ENCODE data around the gene ADAM15.

The ADAM15 gene

DNA sequence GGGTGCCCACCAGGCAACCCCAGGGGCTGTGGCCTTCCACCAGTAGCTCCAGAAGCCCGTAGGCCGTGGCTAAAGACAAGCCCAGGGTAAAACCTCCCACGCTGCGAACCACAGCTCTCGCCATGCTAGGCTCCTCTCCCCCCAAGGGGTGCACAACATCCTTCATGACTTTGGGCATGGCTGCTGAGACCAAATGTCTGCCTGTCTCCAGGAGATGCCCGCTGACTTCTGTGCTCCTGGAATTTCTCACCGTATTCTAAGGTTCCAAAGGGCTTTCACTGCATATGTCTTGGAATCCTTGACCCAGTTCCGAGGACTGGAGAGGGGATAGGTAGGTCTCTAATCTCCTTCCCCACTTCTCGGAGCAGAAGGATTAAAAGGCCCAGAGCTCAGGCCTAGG, 17.6 kb upstream of the ADAM15 start, which contains the start of the genes DCST1 and DCST2:
TSS of gene DCST1 (plus strand) at position 301 of the 400 bp plus-strand sequence. CDS start 213 bp downstream, outside the sequence.
TSS of gene DCST2 (minus strand) at position 258 of the 400 bp plus-strand sequence. CDS start at position 178, 80 bp downstream.
- DNase-seq = no peak

- DNase-seq = no peak
These were observed 16.6 kb upstream of the ADAM15 start for GRCh38 chr1:155034318-155035208.

DNA sequence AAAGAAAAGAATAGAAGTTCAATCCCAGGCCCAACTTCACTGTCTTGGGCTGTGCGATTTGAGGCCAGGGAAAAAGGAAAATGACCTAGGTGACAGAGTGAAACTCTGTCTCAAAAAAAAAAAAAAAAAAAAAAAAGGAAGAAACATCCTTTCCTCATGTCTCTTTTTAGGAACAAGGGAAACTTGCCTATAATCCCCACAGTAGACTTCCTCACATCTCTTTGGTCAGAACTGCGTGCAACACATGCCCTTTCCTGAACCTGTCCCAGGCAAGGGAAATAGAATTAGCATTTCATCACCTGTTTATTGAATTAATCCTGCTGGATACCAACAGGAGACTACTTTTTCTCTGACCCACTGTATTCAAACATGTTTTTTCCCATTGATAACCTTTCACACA, 15.2 kb upstream of the ADAM15 start:
- no peak for DNase-seq

DNA sequence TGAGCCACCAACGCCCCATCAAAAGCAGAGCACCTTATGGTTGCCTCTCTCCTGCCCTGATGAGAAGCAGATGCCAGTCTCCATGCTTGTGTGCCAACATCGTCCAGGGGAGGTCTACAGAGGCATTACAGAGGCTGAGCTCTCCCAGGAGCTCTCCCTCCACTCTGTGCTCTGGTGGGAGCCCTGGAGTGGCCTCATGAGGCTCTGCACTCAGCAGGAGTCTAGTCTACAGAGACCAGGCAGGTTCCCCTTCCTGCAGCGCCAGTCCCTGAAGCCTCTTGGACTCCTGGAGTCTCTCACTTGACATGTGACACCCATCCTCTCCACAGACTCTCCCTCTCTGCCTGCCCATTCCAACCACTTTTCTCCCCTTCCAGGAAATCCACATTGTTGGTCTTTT, 14.1 kb upstream of the ADAM15 start:
- DNase-seq = no peak

- DNase-seq = no peak
These were observed 13.2 kb upstream of the ADAM15 start for GRCh38 chr1:155037851-155038441.

GRCh38 chr1:155038602-155039307, 12.4 kb upstream of the ADAM15 start:
- DNase-seq = no peak

DNA sequence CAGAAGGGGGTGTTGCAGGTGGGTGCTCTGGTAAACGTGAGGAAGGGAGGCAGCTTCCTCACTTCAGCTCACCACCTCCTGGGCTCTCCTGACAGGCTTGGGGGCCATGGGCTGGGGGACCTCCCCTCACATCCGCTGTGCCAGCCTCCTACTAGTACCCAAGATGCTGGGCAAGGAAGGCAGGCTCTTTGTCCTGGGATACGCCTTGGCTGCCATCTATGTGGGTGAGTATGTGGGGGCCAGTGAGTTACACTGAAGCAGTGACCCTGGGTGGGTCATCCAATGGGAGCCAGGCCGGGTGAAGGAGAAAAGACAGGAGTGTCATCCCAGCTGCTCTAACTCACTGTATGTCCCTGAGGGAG, 11.8 kb upstream of the ADAM15 start:
- no peak for DNase-seq

- DNase-seq = no peak
These were observed 10.6 kb upstream of the ADAM15 start for GRCh38 chr1:155040358-155041093.

GRCh38 chr1:155042789-155043188, 8.3 kb upstream of the ADAM15 start:
- no peak for DNase-seq

GRCh38 chr1:155043301-155043702, 7.8 kb upstream of the ADAM15 start:
- no peak for DNase-seq

DNA sequence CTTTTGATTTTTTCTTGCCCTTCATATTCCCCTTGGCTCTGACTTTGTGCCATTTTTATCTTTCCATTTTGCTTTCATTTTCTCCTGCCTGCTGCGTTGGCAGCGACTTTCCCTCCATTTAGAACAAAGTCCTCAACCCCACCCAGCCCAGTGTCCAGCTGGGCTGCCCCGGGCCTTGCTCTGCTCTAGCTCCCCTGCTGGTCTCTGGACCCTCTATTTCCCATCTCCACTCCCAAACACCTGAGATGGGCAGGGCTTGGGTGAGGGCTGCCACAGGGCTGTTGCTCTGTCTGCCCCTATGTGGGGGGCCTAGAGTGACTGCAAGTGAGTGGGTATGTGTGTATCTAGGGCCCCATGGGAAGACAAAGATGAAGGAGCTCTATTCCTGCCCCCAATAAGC, 7.3 kb upstream of the ADAM15 start:
- DNase-seq = no peak

GRCh38 chr1:155044365-155044764, 6.8 kb upstream of the ADAM15 start:
- DNase-seq = no peak

DNA sequence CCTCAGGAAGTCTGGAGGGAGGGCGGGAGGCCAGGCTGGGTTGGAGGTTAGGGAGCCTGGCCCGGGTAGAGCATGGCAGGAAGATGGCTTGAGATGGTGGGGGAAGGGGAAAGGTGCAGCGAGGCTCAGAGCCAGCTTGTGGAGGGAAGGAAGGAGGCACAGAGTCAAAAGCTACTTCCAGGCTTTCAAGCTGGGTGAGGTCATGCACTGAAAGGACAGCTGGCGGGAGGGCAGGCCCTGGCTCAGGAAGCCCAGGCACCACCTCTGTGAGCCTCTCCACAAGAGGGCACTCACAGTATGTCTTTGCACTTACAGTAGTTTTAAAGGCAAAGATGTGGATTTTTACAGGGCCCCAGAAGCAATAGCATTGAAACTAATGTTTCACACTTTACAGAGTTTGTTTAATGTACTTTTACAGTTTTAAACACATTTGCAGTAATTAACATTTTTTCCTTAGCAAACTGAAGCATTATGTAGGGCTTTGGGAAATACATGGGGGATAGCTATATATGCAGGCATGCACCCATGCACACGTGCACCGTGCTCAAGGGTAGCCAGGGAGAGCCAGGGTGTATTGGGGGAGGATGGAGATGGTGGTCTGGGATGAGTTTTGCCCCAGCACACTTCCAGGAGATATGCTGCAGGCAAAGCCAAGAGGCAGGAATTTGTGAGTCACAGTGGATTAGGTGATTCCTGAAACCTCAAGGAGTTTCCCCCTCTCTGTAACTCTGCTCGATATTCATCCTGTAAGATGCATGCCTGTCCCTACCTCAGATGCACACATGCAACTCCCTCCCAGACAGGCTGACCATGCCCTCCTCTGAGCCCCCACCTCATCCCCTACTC, 6.1 kb upstream of the ADAM15 start:
- DNase-seq = no peak

DNA sequence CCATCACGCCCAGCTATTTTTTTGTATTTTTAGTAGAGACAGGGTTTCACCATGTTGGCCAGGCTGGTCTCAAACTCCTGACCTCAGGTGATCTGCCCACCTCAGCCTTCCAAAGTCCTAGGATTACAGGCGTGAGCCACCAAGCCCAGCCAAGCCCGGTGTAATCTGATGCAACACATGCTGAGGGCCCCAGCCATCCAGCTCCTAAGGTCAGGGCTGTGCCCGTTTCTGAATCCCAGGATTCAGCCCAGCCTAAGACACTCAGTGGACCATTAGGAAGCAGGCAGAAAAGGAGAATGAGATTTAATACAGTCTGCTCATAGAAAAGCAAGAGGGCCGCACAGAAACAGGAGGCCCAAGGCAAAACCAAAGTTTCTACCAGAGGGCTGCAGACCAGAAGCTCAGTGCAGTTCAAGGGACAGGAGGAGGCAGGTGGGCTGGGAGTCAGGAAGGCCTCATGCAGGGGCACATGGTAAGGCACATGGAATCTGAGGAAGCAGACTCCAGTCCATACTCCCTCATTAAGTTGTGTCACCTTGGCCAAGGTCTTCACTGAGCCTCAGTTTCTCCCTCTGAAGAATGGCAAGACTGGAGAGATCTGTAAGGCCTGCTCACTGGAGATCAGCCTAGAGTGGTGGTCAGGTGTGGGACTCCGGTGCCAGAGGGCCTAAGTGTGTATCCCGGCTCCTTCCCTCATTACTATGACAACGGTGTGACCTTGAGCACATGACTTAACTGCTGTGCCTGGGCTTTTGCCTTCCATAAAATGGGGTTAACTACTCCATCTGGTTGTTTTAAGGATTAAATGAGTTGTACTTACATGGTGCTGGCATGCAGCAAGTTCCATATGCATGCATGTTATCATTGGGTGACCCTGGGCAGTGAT, 2.4 kb upstream of the ADAM15 start:
- DNase-seq = no peak

DNA sequence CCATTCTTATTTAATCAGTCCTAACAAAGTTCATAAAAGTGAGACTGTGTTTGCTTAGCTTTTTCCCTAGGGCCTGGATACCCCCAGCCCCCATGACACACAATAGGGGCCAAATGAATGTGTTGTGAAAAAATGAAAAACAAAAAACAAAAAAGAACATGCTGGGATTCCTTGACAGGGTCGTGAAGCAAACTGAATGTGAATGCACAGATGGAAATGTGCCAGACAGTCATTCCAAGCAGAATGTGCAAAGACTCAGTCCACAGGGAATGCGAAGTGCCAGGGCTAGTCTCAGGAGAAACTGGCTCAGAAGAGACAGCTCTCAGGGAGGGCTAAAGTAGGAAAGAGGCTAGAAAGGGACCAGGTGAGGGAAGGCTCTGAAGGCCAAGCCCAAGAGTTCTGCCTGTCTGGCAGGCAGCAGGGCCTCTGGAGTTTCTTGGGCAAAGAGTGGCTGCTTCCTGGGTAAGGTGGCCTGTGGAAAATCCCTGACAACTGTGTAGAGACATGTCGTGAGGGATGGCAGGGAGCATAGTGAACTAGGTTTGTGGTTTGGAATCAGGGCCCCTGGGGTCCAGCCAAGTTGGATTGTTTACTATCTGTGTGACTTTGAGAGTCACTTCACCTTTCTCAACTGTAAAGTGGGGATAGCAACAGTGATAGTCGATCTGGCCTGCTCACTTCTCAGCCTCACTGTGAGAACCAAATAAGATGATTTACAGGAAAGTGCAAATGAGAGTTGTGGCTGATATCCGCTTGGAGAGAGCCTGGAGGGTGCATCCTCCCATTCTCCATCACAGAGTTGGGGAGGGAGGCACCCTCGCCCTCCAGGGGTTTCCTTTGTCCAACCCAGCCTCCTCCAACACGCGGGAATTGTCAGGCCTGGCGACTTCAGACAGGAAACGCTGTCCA, 1.2 kb upstream of the ADAM15 start:
- DNase-seq = no peak

DNA sequence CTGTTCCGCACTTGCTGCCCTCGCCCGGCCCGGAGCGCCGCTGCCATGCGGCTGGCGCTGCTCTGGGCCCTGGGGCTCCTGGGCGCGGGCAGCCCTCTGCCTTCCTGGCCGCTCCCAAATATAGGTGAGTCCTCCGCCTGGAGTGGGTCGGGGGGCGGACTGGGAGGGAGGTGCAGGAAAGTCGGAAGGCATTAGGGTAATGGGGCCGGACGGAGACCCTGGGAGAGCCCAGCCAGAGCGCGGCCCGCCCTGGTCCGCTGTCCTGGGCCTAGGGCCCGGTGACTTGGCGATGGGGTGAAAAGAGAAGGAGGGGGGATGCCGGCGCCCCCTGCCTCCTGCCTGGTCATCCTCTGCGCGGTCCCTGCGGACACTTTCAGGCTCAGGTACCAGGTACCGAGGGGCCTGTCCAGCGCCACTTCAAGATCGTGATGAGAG, 243 bp downstream of the ADAM15 start:
- no peak for DNase-seq

GRCh38 chr1:155051777-155052398, 772 bp downstream of the ADAM15 start:
- DNase-seq = peak; percentile 51

DNA sequence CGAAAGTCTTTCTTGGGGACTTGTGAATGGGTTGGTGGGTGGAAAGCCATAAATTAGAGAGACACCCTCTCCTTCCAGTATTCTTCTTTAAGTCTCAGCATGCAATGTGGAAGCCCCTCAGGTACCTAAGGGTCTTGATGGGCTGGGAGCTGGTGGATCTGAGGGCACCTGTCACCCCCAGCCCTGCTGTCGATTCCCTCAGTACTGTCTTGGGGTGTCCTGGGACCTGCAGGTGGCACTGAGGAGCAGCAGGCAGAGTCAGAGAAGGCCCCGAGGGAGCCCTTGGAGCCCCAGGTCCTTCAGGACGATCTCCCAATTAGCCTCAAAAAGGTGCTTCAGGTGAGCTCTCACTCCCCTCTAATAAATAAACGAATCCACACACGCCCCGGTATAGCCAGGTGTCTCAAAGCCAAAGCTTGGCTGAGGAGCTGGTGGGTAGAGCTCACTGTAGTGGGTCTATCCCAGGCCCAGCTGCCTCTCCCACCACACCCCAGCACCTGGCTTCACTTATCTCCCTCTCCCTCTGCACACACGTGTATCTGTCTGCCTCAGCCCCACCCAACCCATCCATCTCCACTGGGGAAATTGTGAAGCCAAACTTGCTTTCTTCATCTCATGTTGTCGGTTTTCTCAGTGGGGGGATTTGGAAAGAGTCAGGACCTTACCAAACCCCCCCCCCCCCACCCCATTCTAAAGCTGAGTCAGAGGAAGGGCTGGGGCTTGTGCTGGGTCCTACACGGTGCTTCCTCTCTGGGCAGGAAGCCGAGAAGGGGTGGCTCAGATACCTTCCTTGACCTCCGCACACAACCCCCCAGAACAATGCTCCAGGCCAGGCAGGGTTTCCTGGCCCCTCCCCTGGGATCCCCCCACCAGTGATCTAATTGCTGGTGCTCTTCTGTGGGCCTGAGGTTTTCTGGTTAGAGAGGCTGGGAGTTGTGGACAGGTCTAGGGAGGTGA, 1.6 kb downstream of the ADAM15 start:
- peak; percentile 80 for DNase-seq

Measured in NCI-H1436 (cell line).